K562 treated with DMSO at 1 percent for 12 hours (cell line): Measurements from ENCODE around the gene AMN. TPM values are rescaled to one million over a fixed set of nuclear protein-coding genes. Genes with fewer than 3 reads are reported as not detected.

Experiments used
- total RNA-seq: library from RNA; unstranded; fragments of 300-600 nt; gene quantifications from 2 replicates; pipeline ENCODE4 v1.2.3, GENCODE V29; 2022; ENCODE audit not compliant: insufficient read depth

The AMN gene
- 0.27 TPM in 1 of 2 replicates, not detected in the other for total RNA-seq

DNA sequence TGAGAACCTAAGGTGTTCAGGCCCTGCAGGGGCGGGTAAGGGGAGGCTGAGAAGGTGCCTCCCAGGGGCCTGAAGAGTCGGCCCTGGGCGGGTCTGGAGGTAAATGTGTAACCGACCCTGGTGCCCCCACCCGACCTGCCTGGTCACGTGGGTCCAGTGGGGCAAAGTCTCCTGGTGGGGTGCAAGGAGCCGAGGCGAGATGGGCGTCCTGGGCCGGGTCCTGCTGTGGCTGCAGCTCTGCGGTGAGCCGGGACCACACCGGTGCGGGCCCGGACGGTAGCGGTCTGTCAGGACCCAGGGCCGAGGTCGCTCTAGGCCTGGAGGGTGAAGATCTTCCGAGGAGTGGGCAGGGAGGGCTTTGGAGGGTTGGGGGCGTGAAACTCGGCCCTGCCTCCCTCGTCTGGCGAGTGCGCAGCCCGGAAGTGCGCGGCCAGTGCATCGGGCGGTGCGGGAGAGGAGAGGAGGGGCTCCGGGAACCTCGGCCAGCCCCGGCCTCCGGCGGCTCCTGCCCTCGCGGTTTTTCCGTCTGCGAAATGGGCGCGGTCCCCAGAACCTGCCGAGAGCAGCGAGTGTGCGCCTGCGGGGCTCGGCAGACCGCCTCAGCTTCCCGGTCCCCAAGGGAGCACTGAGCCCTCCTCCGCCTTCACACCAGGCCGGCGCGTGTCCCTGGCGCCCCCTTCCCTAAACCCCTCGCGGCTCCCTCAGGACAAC lies at the start of gene AMN:
Gene AMN, plus strand, starts transcription at position 174 of the 711 bp plus-strand sequence. Its CDS starts 26 bp downstream, at position 200.

Other genes with a start within 250 kb of the AMN start
- gene TRAF3, start 145.2 kb upstream of the AMN start, total RNA-seq = 4.1 and 11.1 TPM in 2 replicates
- 9.4 and 30.6 TPM in 2 replicates for gene CDC42BPB, start 134.9 kb downstream of the AMN start, total RNA-seq
- gene LBHD2, start 161.5 kb downstream of the AMN start, total RNA-seq = not detected in 2 replicates
- 1.8 TPM in 1 of 2 replicates, not detected in the other for gene EXOC3L4, start 172.1 kb downstream of the AMN start, total RNA-seq
- 103 and 168 TPM in 2 replicates for gene TNFAIP2, start 200.8 kb downstream of the AMN start, total RNA-seq